Activated T-cell treated with anti-CD3 and anti-CD28 coated beads, Interleukin-2, amount 50 U/mL, for 72 hours (primary cell): Measurements from ENCODE around the gene ADARB2. TPM values are rescaled to one million over a fixed set of nuclear protein-coding genes. Genes with fewer than 3 reads are reported as not detected.

Experiments used
- ATAC-seq, 2 donors: fragments of 150-1000 bp; cut with Tn5 transposase; replicated peaks in 1 of 2; 2 replicates each; pipeline ENCODE4 v1.10.0; 2021; ENCODE audit warnings: moderate library complexity in 2 of 2, mild to moderate bottlenecking in 1 of 2
- DNase-seq, 2 donors: peaks; one replicate each; pipeline ENCODE4 v3.0.0; 2021 to 2022; ENCODE audit warnings: mixed read lengths in 1 of 2
- H3K27ac Mint-ChIP-seq: one replicate; pipeline ENCODE4 v1.8.0; 2022; ENCODE audit warnings: mild to moderate bottlenecking, moderate library complexity, mixed read lengths
- H3K27me3 Mint-ChIP-seq: one replicate; pipeline ENCODE4 v1.8.0; 2022; ENCODE audit warnings: low read depth, mixed read lengths
- H3K36me3 Mint-ChIP-seq, 2 donors: one replicate each; pipeline ENCODE4 v1.8.0; 2022; ENCODE audit warnings: mixed read lengths in 2 of 2, mild to moderate bottlenecking in 1 of 2; ENCODE audit not compliant: insufficient read depth in 2 of 2
- H3K4me1 Mint-ChIP-seq: one replicate; pipeline ENCODE4 v1.8.0; 2022; ENCODE audit warnings: low read depth, mixed read lengths
- H3K4me3 Mint-ChIP-seq, 2 donors: one replicate each; pipeline ENCODE4 v1.8.0; 2022; ENCODE audit warnings: mild to moderate bottlenecking in 2 of 2, mixed read lengths in 2 of 2, moderate library complexity in 2 of 2
- H3K9me3 Mint-ChIP-seq, 2 donors: one replicate each; pipeline ENCODE4 v1.8.0; 2022; ENCODE audit warnings: mixed read lengths in 2 of 2
- total RNA-seq, 2 donors: library from RNA; stranded (reverse); gene quantifications; one replicate each; pipeline ENCODE4 v1.2.3, GENCODE V29; 2022

Gene ADARB2
- total RNA-seq, 2 donors from 2014 or later: 0.60 to 2.0 TPM

- H3K9me3 Mint-ChIP-seq: peaks cover 4 to 6% of the 10 kb centered on the region in 2 donors
- H3K36me3 Mint-ChIP-seq: no peaks in the 10 kb centered on the region
- H3K27me3 Mint-ChIP-seq: no peaks in the 10 kb centered on the region
- no peaks in the 10 kb centered on the region for H3K4me1 Mint-ChIP-seq
- ATAC-seq (no peak), DNase-seq (no peak)
- H3K27ac Mint-ChIP-seq: no peak overlapping the region
- H3K4me3 Mint-ChIP-seq: no peak overlapping the region
Observed at GRCh38 chr10:1507436-1507835, 229.9 kb downstream of the ADARB2 start.

- no peaks in the 10 kb centered on the region for H3K27me3 Mint-ChIP-seq
- no peaks in the 10 kb centered on the region for H3K4me1 Mint-ChIP-seq
- DNase-seq (no peak), ATAC-seq (no peak)
- H3K27ac Mint-ChIP-seq: no peak overlapping the region
- no peak overlapping the region for H3K4me3 Mint-ChIP-seq
- no peaks in the 10 kb centered on the region for H3K36me3 Mint-ChIP-seq
- H3K9me3 Mint-ChIP-seq: peaks cover 4% of the 10 kb centered on the region in 2 donors
Observed at GRCh38 chr10:1504940-1505339, 232.4 kb downstream of the ADARB2 start.

DNA sequence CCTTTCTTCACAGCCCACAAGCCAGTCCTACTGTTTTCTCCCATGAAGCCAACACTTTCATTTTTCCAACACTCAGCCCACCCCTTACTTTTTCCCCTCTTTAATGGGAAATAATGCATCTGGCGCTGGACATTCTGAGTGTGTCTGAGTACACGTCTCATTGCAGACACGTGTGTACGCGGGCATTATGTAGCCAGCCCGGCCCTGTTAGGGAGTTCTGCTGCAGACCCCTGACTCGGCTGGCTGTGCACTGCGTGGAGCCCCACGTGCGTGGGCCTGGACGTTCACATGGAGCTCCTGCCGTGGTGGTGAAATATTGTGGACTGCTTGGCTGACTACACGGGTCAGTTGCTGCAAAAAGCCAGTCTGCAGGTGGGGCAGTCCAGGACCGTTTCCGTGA is 233.0 kb downstream of the ADARB2 start:
- DNase-seq: no peak
- Mint-ChIP-seq H3K36me3 (no peaks in the 10 kb centered on the region), H3K4me3 (no peak overlapping the region), H3K27me3 (no peaks in the 10 kb centered on the region), H3K4me1 (no peaks in the 10 kb centered on the region), H3K9me3 (peaks cover 4% of the 10 kb centered on the region in 2 donors), H3K27ac (no peak overlapping the region)
- ATAC-seq: no peak

DNA sequence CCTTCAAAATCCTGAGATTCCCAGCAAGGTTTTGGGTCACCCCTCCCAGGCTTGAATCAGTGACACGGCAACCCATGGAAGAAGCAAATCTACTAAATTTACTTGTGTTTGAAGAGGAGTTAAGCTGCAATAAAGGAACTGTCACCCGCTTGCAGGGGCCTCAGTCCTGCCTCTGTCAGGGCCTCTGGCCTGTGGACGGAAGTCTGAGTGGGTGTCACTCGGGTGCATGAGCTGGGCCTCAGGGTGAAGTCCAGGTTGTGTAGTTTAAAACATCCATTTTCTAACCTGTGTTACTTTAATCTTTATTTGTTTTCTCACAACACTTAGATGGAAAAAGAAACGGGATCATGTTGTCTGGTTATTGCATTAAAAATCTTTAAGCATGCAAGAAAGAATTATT is 234.9 kb downstream of the ADARB2 start:
- H3K4me3 Mint-ChIP-seq: no peak overlapping the region
- no peaks in the 10 kb centered on the region for H3K4me1 Mint-ChIP-seq
- DNase-seq: no peak
- no peak for ATAC-seq
- peaks cover 4% of the 10 kb centered on the region in 2 donors for H3K9me3 Mint-ChIP-seq
- H3K36me3 Mint-ChIP-seq: no peaks in the 10 kb centered on the region
- H3K27ac Mint-ChIP-seq: no peak overlapping the region
- no peaks in the 10 kb centered on the region for H3K27me3 Mint-ChIP-seq

- H3K4me1 Mint-ChIP-seq: no peaks in the 10 kb centered on the region
- peak; percentile 84 to 87 for ATAC-seq
- no peaks in the 10 kb centered on the region for H3K27me3 Mint-ChIP-seq
- H3K27ac Mint-ChIP-seq: no peak overlapping the region
- peak in 1 of 2 donors; percentile 16 for DNase-seq
- H3K4me3 Mint-ChIP-seq: no peak overlapping the region
- H3K9me3 Mint-ChIP-seq: no peaks in the 10 kb centered on the region
- no peaks in the 10 kb centered on the region for H3K36me3 Mint-ChIP-seq
Observed at GRCh38 chr10:1499359-1499957, 237.9 kb downstream of the ADARB2 start.

DNA sequence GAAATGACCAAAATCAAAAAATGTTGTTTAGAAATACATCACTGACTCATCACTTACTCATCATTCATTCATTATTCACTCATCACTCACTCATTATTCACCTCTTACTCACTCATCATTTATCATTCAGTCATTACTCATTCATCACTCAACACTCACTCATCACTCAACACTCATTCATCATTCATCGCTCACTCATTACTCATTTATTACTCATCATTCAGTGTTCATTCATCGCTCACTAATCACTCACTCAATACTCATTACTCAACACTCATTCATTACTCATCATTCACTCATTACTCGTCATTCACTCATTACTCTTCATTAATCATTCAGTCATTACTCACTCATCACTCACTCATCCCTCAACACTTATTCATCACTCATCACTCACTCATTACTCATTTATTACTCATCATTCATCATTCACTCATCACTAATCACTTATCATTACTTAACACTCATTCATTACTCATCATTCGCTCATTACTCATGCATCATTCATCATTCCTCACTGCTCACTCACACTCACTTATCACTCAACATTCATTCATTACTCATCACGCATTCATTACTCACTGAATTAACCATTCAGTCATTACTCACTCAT is 238.5 kb downstream of the ADARB2 start:
- Mint-ChIP-seq H3K9me3 (no peaks in the 10 kb centered on the region), H3K27me3 (no peaks in the 10 kb centered on the region), H3K27ac (no peak overlapping the region), H3K4me3 (no peak overlapping the region), H3K4me1 (no peaks in the 10 kb centered on the region), H3K36me3 (no peaks in the 10 kb centered on the region)
- peak; percentile 32 to 44 for ATAC-seq
- DNase-seq: no peak

- DNase-seq (no peak), ATAC-seq (no peak)
- Mint-ChIP-seq H3K4me3 (no peak overlapping the region), H3K36me3 (no peaks in the 10 kb centered on the region), H3K9me3 (no peaks in the 10 kb centered on the region), H3K27me3 (no peaks in the 10 kb centered on the region), H3K4me1 (no peaks in the 10 kb centered on the region), H3K27ac (no peak overlapping the region)
Observed at GRCh38 chr10:1495915-1496517, 241.3 kb downstream of the ADARB2 start.

- no peaks in the 10 kb centered on the region for H3K9me3 Mint-ChIP-seq
- H3K4me3 Mint-ChIP-seq: no peak overlapping the region
- no peak overlapping the region for H3K27ac Mint-ChIP-seq
- H3K27me3 Mint-ChIP-seq: no peaks in the 10 kb centered on the region
- DNase-seq: no peak
- ATAC-seq: no peak
- no peaks in the 10 kb centered on the region for H3K4me1 Mint-ChIP-seq
- no peaks in the 10 kb centered on the region for H3K36me3 Mint-ChIP-seq
Observed at GRCh38 chr10:1492641-1493040, 244.7 kb downstream of the ADARB2 start.

DNA sequence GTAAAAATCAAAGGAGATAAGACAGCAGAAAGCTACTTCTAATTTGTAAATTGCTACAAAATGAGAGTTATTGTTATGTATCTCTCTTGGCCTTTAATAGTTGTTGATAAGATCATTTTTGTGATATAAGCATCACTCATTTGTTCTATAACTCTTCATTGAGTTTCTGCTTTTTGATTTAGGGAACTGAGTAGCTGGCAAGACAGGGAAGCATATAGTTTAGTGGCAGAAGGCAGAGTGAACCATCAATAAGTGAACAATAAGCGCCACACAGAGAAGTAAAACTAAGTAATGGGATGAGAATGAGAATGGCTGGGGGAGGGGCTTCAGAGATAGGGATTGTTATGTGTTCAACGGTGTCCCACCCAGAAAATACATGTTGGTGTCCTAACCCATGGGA is 245.4 kb downstream of the ADARB2 start:
- no peaks in the 10 kb centered on the region for H3K36me3 Mint-ChIP-seq
- H3K4me3 Mint-ChIP-seq: no peak overlapping the region
- H3K27ac Mint-ChIP-seq: no peak overlapping the region
- no peaks in the 10 kb centered on the region for H3K9me3 Mint-ChIP-seq
- H3K27me3 Mint-ChIP-seq: no peaks in the 10 kb centered on the region
- no peaks in the 10 kb centered on the region for H3K4me1 Mint-ChIP-seq
- no peak for ATAC-seq
- DNase-seq: no peak

- ATAC-seq: no peak
- Mint-ChIP-seq H3K4me1 (no peaks in the 10 kb centered on the region), H3K4me3 (no peak overlapping the region), H3K27ac (no peak overlapping the region), H3K36me3 (no peaks in the 10 kb centered on the region), H3K9me3 (no peaks in the 10 kb centered on the region), H3K27me3 (no peaks in the 10 kb centered on the region)
- DNase-seq: no peak
Observed at GRCh38 chr10:1489801-1490200, 247.5 kb downstream of the ADARB2 start.

- ATAC-seq (no peak), DNase-seq (no peak)
- no peaks in the 10 kb centered on the region for H3K9me3 Mint-ChIP-seq
- H3K27ac Mint-ChIP-seq: no peak overlapping the region
- no peak overlapping the region for H3K4me3 Mint-ChIP-seq
- no peaks in the 10 kb centered on the region for H3K4me1 Mint-ChIP-seq
- no peaks in the 10 kb centered on the region for H3K36me3 Mint-ChIP-seq
- H3K27me3 Mint-ChIP-seq: no peaks in the 10 kb centered on the region
Observed at GRCh38 chr10:1488970-1489548, 248.3 kb downstream of the ADARB2 start.

- H3K27ac Mint-ChIP-seq: no peak overlapping the region
Observed at GRCh38 chr10:1486841-1487687, 250.3 kb downstream of the ADARB2 start.

DNA sequence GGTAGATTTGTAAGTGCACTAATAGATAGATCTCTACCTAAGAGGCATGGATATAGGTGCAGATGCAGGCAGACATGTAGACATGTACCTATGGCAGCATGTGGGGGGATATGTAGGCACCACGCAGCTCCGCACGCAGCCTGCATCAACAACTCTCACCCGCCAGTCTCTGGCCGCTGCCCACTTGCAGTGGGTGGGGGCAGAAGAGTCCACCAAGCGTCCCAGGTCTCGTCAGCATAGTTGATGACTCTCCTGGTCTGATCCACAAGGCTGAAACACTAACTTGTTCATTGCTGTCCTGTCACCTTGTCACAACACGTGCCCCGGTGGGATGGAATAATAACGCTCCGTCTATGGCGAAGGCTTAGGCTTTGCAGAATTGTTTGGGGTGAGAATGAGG is 252.0 kb downstream of the ADARB2 start:
- H3K27me3 Mint-ChIP-seq: peaks cover 10% of the 10 kb centered on the region
- H3K9me3 Mint-ChIP-seq: no peaks in the 10 kb centered on the region
- H3K36me3 Mint-ChIP-seq: no peaks in the 10 kb centered on the region
- ATAC-seq (no peak), DNase-seq (no peak)
- H3K4me1 Mint-ChIP-seq: no peaks in the 10 kb centered on the region
- no peak overlapping the region for H3K4me3 Mint-ChIP-seq
- H3K27ac Mint-ChIP-seq: no peak overlapping the region

More at GRCh38 chr10:1486841-1487687, 250.3 kb downstream of the ADARB2 start:
- DNase-seq (no peak), ATAC-seq (no peak)
- Mint-ChIP-seq H3K4me1 (no peaks in the 10 kb centered on the region), H3K9me3 (no peaks in the 10 kb centered on the region), H3K36me3 (no peaks in the 10 kb centered on the region), H3K27me3 (peaks cover 9% of the 10 kb centered on the region), H3K4me3 (no peak overlapping the region)
